Cortex of kidney (tissue), 1 donor: Measurements from ENCODE around the gene COL23A1.
"Not testable (repeated sequence)": the region's sequence is repeated elsewhere in the genome, so short reads cannot be mapped to it uniquely, and the experiment has no call there.

Experiments
- DNase-seq: peaks from one replicate; lab custom pipeline; 2025; lab: John Stamatoyannopoulos, UW

Gene COL23A1

GRCh38 chr5:178261666-178262600, 328.3 kb downstream of the COL23A1 start:
- no peak for DNase-seq

- no peak for DNase-seq
Observed at GRCh38 chr5:178259623-178260536, 330.3 kb downstream of the COL23A1 start.

- no peak for DNase-seq
Observed at GRCh38 chr5:178257650-178258049, 332.5 kb downstream of the COL23A1 start.

GRCh38 chr5:178256746-178257145, 333.4 kb downstream of the COL23A1 start:
- DNase-seq = no peak

- not testable (repeated sequence) for DNase-seq
Observed at GRCh38 chr5:178253632-178254031, 336.6 kb downstream of the COL23A1 start.

- no peak for DNase-seq
Observed at GRCh38 chr5:178252258-178252657, 337.9 kb downstream of the COL23A1 start.

GRCh38 chr5:178250263-178250662, 339.9 kb downstream of the COL23A1 start:
- no peak for DNase-seq

- DNase-seq = no peak
Observed at GRCh38 chr5:178249191-178249989, 340.8 kb downstream of the COL23A1 start.

GRCh38 chr5:178248750-178249149, 341.4 kb downstream of the COL23A1 start:
- DNase-seq = no peak

GRCh38 chr5:178247481-178248456, 342.4 kb downstream of the COL23A1 start:
- no peak for DNase-seq

- no peak for DNase-seq
Observed at GRCh38 chr5:178246624-178247279, 343.4 kb downstream of the COL23A1 start.

- no peak for DNase-seq
Observed at GRCh38 chr5:178245389-178245788, 344.8 kb downstream of the COL23A1 start.

- no peak for DNase-seq
Observed at GRCh38 chr5:178244576-178244975, 345.6 kb downstream of the COL23A1 start.

GRCh38 chr5:178242416-178242815, 347.8 kb downstream of the COL23A1 start:
- DNase-seq = no peak

GRCh38 chr5:178241688-178242231, 348.4 kb downstream of the COL23A1 start:
- no peak for DNase-seq

- DNase-seq = no peak
Observed at GRCh38 chr5:178241231-178241663, 348.9 kb downstream of the COL23A1 start.

- DNase-seq = no peak
Observed at GRCh38 chr5:178240766-178241165, 349.4 kb downstream of the COL23A1 start.

- DNase-seq = no peak
Observed at GRCh38 chr5:178240341-178240741, 349.9 kb downstream of the COL23A1 start.

GRCh38 chr5:178239626-178240301, 350.4 kb downstream of the COL23A1 start:
- DNase-seq = not testable (repeated sequence)
